K562 (cell line): ENCODE data around the gene DCAF11. TPM values are rescaled to one million over a fixed set of nuclear protein-coding genes. Genes with fewer than 3 reads are reported as not detected.

Experiments used
- ATAC-seq: fragments of 200-7000 bp; cut with Tn5 transposase; 3 replicates; pipeline ENCODE4 v1.9.1; 2020; ENCODE audit warnings: moderate library complexity
- BruUV-seq: library from RNA; stranded (reverse); fragments of 400-500 nt; replicated peaks from 2 replicates; lab custom pipeline; 2021; lab: Mats Ljungman, UMichigan
- CTCF ChIA-PET: fragments of 300-600 bp; formaldehyde crosslinking; extraction: SDS; loops from one replicate; lab custom pipeline; 2021; ENCODE audit warnings: low intra/inter-chr PET ratio; lab: Yijun Ruan, JAX
- POLR2A ChIA-PET: fragments of 300-600, 350-650 bp; sonication (Branson Sonifier 250); formaldehyde crosslinking; extraction: SDS; loops from one replicate; lab custom pipeline; 2021; ENCODE audit warnings: antibody characterized with exemption, inconsistent platforms; lab: Yijun Ruan, JAX
- DNase-seq, 4 experiments: peaks; one replicate each; pipeline versions ENCODE4 v3.0.0 to v3.0.0-alpha.2; 2011 to 2018; ENCODE audit warnings: low spot score in 3 of 4, mixed read lengths in 3 of 4; ENCODE audit errors: extremely low read depth in 1 of 4
- FAIRE-seq: peaks from 2 replicates; lab custom pipeline; 2011; peaks lifted over from hg19 to GRCh38; lab: Jason Lieb, UNC
- H2AFZ ChIP-seq: 2 replicates; pipeline ENCODE4 v1.6.0; 2011; ENCODE audit warnings: low read depth, low read length, control low read depth, inconsistent platforms
- H3K27ac ChIP-seq: fragments of 200-600 bp; 3 replicates; pipeline ENCODE4 v1.8.0; 2011; ENCODE audit warnings: low read depth, mild to moderate bottlenecking, control low read depth, inconsistent platforms, low read length, moderate library complexity, mixed read lengths; ENCODE audit errors: extremely low read depth
- H3K27me3 ChIP-seq, 2 experiments: fragments of 300-600 bp in 1 of 2; 2 replicates in 1 of 2; 3 replicates in 1 of 2; pipeline versions ENCODE4 v1.6.0 to v1.8.0; 2011; ENCODE audit warnings: inconsistent platforms in 2 of 2, low read length in 2 of 2, mild to moderate bottlenecking in 1 of 2, mixed read lengths in 1 of 2, moderate library complexity in 1 of 2; ENCODE audit not compliant: control insufficient read depth in 2 of 2, insufficient read depth in 2 of 2
- H3K36me3 ChIP-seq: fragments of 300-600 bp; 3 replicates; pipeline ENCODE4 v1.8.0; 2011; ENCODE audit warnings: mild to moderate bottlenecking, low read length, inconsistent platforms; ENCODE audit not compliant: control insufficient read depth, insufficient read depth
- H3K4me1 ChIP-seq, 2 experiments: fragments of 200-600 bp in 1 of 2; replicated peaks in 1 of 2; 2 replicates in 1 of 2; 3 replicates in 1 of 2; pipeline versions ENCODE4 v1.5.1 to v1.8.0; 2011; ENCODE audit warnings: inconsistent platforms in 2 of 2, low read length in 2 of 2, mild to moderate bottlenecking in 1 of 2, mixed read lengths in 1 of 2, moderate library complexity in 1 of 2; ENCODE audit not compliant: control insufficient read depth in 2 of 2, insufficient read depth in 2 of 2
- H3K4me2 ChIP-seq: 2 replicates; pipeline ENCODE4 v1.6.1; 2011; ENCODE audit warnings: low read length, control low read depth, inconsistent platforms, mixed read lengths; ENCODE audit not compliant: insufficient read depth
- H3K4me3 ChIP-seq: fragments of 200-600 bp; sonication (generic), shearing (Covaris generic); 2 replicates; pipeline ENCODE4 v1.5.1; 2016; ENCODE audit warnings: control low read depth, inconsistent platforms
- H3K79me2 ChIP-seq: fragments of 200-600 bp; 3 replicates; pipeline ENCODE4 v1.8.0; 2011; ENCODE audit warnings: low read length, inconsistent platforms; ENCODE audit not compliant: control insufficient read depth, insufficient read depth
- H3K9ac ChIP-seq, 2 experiments: 2 replicates each; pipeline versions ENCODE4 v1.6.0 to v1.6.1; 2011; ENCODE audit warnings: low read depth in 2 of 2, low read length in 2 of 2, control low read depth in 1 of 2, inconsistent platforms in 1 of 2, mild to moderate bottlenecking in 1 of 2, mixed read lengths in 1 of 2; ENCODE audit not compliant: insufficient read depth in 1 of 2
- H3K9me1 ChIP-seq: one replicate; pipeline ENCODE4 v1.6.0; 2011; ENCODE audit warnings: inconsistent platforms, mild to moderate bottlenecking, low read length, moderate library complexity; ENCODE audit not compliant: control insufficient read depth, insufficient read depth
- H3K9me3 ChIP-seq: replicated peaks from 2 replicates; pipeline ENCODE4 v1.5.1; 2011; ENCODE audit warnings: low read depth, low read length, inconsistent platforms; ENCODE audit not compliant: control insufficient read depth, insufficient read depth
- H4K20me1 ChIP-seq: replicated peaks from 2 replicates; pipeline ENCODE4 v1.6.1; 2011; ENCODE audit warnings: low read length, inconsistent platforms, mixed read lengths; ENCODE audit not compliant: control insufficient read depth, insufficient read depth
- BCOR ChIP-seq: fragments of 450-650 bp; IDR thresholded peaks from 2 replicates; pipeline ENCODE4 v1.6.1; 2016
- CCAR2 ChIP-seq: fragments of 200-400 bp; formaldehyde crosslinking; IDR thresholded peaks from 2 replicates; pipeline ENCODE4 v1.6.1; 2017; ENCODE audit warnings: mild to moderate bottlenecking, low read depth, low read length
- ERF ChIP-seq: fragments of 450-650 bp; formaldehyde crosslinking; IDR thresholded peaks from 2 replicates; pipeline ENCODE4 v1.4.0; 2020; ENCODE audit warnings: mild to moderate bottlenecking, mixed read lengths
- ETV6 ChIP-seq, 3 experiments: fragments of 150-350 bp in 1 of 3; sonication (generic) in 1 of 3; formaldehyde crosslinking in 1 of 3; IDR thresholded peaks; 2 replicates each; pipeline versions ENCODE4 v1.6.1 to v1.8.0; 2014 to 2022; ENCODE audit warnings: borderline replicate concordance in 2 of 3, low read depth in 2 of 3, antibody characterized with exemption in 1 of 3, low read length in 1 of 3, mild to moderate bottlenecking in 1 of 3, missing genetic modification reagents in 1 of 3
- NFATC3 ChIP-seq: fragments of 450-650 bp; IDR thresholded peaks from 2 replicates; pipeline ENCODE4 v1.6.1; 2017; ENCODE audit warnings: mild to moderate bottlenecking
- NFYB ChIP-seq: IDR thresholded peaks from 2 replicates; pipeline ENCODE4 v1.6.1; 2011; ENCODE audit warnings: mild to moderate bottlenecking, moderate library complexity; ENCODE audit not compliant: insufficient read length; ENCODE audit errors: extremely low read depth
- TEAD1 ChIP-seq, 2 experiments: fragments of 450-650 bp in 1 of 2; sonication (generic) in 1 of 2; formaldehyde crosslinking; IDR thresholded peaks; 2 replicates each; pipeline versions ENCODE4 v1.4.0 to v1.8.0; 2020 to 2022; ENCODE audit warnings: mild to moderate bottlenecking in 2 of 2, missing genetic modification reagents in 1 of 2
- THRA ChIP-seq: fragments of 450-650 bp; IDR thresholded peaks from 2 replicates; pipeline ENCODE4 v1.6.1; 2017; ENCODE audit warnings: mild to moderate bottlenecking, moderate library complexity
- U2AF1 ChIP-seq: fragments of 200-400 bp; formaldehyde crosslinking; optimal IDR thresholded peaks from 2 replicates; pipeline ENCODE3; 2017; ENCODE audit warnings: mild to moderate bottlenecking, low read depth, low read length, moderate library complexity
- XRCC5 ChIP-seq: fragments of 200-400 bp; formaldehyde crosslinking; IDR thresholded peaks from 2 replicates; pipeline ENCODE4 v1.6.1; 2017; ENCODE audit warnings: low read depth, mild to moderate bottlenecking, low read length
- ZNF133 ChIP-seq: fragments of 250-450 bp; sonication (Bioruptor Pico); IDR thresholded peaks from 2 replicates; pipeline ENCODE4 v1.4.0; 2020; ENCODE audit warnings: mild to moderate bottlenecking
- ZNF561 ChIP-seq: fragments of 450-650 bp; formaldehyde crosslinking; conservative IDR thresholded peaks from 2 replicates; pipeline ENCODE4 v1.4.0; 2020; ENCODE audit warnings: mild to moderate bottlenecking, moderate library complexity
- ZNF79 ChIP-seq: fragments of 250-450 bp; sonication (Bioruptor Pico); IDR thresholded peaks from 2 replicates; pipeline ENCODE4 v1.4.0; 2020; ENCODE audit warnings: low read depth, mild to moderate bottlenecking, moderate library complexity
- WGBS: fragments of 100-300 bp; shearing (Covaris generic); methylation state at CpG from one replicate; pipeline ENCODE4 v1.1.6; 2016; ENCODE audit warnings: low coverage, mixed read lengths; ENCODE audit not compliant: insufficient coverage; ENCODE audit errors: missing lambda C conversion rate; 5-methylcytosine and 5-hydroxymethylcytosine counted together
- in situ Hi-C: fragments of 300-500 bp; cut with MboI; formaldehyde crosslinking; loops from 4 replicates; pipeline ENCODE4 v1.15.0; 2018; ENCODE audit warnings: inconsistent platforms, mixed read lengths
- intact Hi-C: fragments of 100-400 bp; cut with micrococcal nuclease; formaldehyde crosslinking; loops from 2 replicates; pipeline ENCODE4 v1.14.2; 2022
- polyA plus RNA-seq, 8 experiments: library from polyadenylated mRNA; depleted of rRNA in 4 of 8; stranded (reverse) in 5 of 8; unstranded in 3 of 8; fragments of >200 nt; fragmentation: Nextera tagmentation in 2 of 8; fragmentation: Illumina TruSeq in 1 of 8; extraction: Ambion mirVana in 2 of 8; extraction: Trizol in 1 of 8; gene quantifications; 2 replicates each; pipeline versions ENCODE4 v1.2.1 to v1.2.3, GENCODE V29; 2011 to 2014; ENCODE audit warnings: inconsistent platforms in 1 of 8, missing spikeins in 1 of 8
- total RNA-seq, 7 experiments: library from RNA; depleted of rRNA in 6 of 7; stranded (reverse); fragments of >200 nt in 6 of 7; fragmentation: Illumina TruSeq in 2 of 7; extraction: Trizol in 2 of 7; gene quantifications; 2 replicates each; pipeline versions ENCODE4 v1.2.1 to v1.2.3, GENCODE V29; 2011 to 2021; ENCODE audit warnings: low replicate concordance in 1 of 7
- TF ChIP-seq, protein P1 (sequence below): fragments of 250-450 bp; sonication (Bioruptor Pico); IDR thresholded peaks from 2 replicates; pipeline ENCODE4 v1.9.0; 2021; ENCODE audit warnings: mild to moderate bottlenecking
- TF ChIP-seq, protein P2 (sequence below): fragments of 250-450 bp; sonication (Bioruptor Pico); IDR thresholded peaks from 2 replicates; pipeline ENCODE4 v1.8.0; 2022; ENCODE audit warnings: moderate library complexity, mild to moderate bottlenecking, inconsistent platforms

DCAF11 gene
- total and polyA plus RNA-seq, 9 of the 15 experiments (the other 6 are each of a cell fraction or from before 2014, with no cell fraction given), result 8.5 to 46.2 (median 36.4) TPM

DNA sequence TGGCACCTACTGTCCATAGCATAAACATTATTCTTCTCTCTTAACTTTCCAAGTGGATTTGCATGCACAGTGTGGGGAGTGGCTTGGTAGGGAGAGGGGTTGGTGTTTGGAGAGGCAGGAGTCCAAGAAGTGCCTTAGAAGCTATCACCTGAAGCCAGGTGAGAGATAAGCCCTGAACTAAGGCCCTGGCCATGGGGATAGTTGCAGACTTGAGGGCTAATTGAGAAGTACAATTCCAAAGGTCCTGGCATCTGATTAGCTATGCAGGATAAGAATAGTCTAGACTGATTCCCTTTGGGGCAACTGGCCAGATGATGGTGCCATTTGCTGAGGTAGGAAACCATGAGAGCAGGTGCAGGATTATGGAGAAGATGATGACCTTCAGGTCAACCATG lies 22.5 kb upstream of the DCAF11 start (continued):
- TF ChIP-seq XRCC5 (no peak), TEAD1 (CRISPR knock-in tag; IDR thresholded peaks at IDR 0.05) (no peak), NFYB (no peak), ETV6 (IDR thresholded peaks at IDR 0.05; ENCODE audit: borderline replicate concordance in 1 of 2, low read depth in 2 of 2, low read length in 1 of 2) (no peak), ETV6 (CRISPR knock-in tag; IDR thresholded peaks at IDR 0.05; ENCODE audit: borderline replicate concordance) (no peak), ZNF79 (CRISPR knock-in tag) (no peak)

- peaks cover 11% of the 10 kb centered on the region; the same call in 2 of the 3 replicates for H3K36me3 ChIP-seq
- H4K20me1 ChIP-seq, result 0 out of 2 replicates have a peak, but pooled peaks cover 2% of the 10 kb centered on the region
- FAIRE-seq (no peak), DNase-seq (no peak), ATAC-seq (no peak)
- ChIA-PET POLR2A (interaction anchor here (0.9 to 5.8 kb wide), 5 partner anchors 11 to 69 kb away, joined by 3 to 40 read pairs (median 6); partner anchors contain the start of gene IRF9), CTCF (no interaction called here)
- 91% methylated on average over 4 of the region's 4 CpGs for WGBS
- no peak overlapping the region for H3K4me2 ChIP-seq
- H3K79me2 ChIP-seq, result peaks cover 29% of the 10 kb centered on the region
- H3K4me3 ChIP-seq, result no peak overlapping the region
- no TSS peak for BruUV-seq
- 0 out of 4 replicates have a peak overlapping the region, but pooled peaks of 1 of the 2 experiments have one; percentile 100 for H3K9ac ChIP-seq
- intact Hi-C loops (loop anchor here (10.0 kb wide), 2 partner anchors 52 to 78 kb away; partner anchors contain the start of genes EMC9, PSME2 and RNF31), in situ Hi-C loops (loop anchor here (5.0 kb wide), 1 partner anchor 35 kb away; no protein-coding TSS in a partner anchor)
- H3K27me3 ChIP-seq, result no peaks in the 10 kb centered on the region
- no peak overlapping the region for H2AFZ ChIP-seq
- peak overlapping the region; percentile 98; the same call in 1 of the 3 replicates for H3K27ac ChIP-seq
- H3K9me1 ChIP-seq, result no peaks in the 10 kb centered on the region
- no peaks in the 10 kb centered on the region for H3K9me3 ChIP-seq
- H3K4me1 ChIP-seq, result peaks cover 20 to 22% of the 10 kb centered on the region in 2 experiments; a peak in 4 of 5 replicates
- no peak for TF ChIP-seq ZNF133 (CRISPR knock-in tag)
- TF ChIP-seq, protein P1, sequence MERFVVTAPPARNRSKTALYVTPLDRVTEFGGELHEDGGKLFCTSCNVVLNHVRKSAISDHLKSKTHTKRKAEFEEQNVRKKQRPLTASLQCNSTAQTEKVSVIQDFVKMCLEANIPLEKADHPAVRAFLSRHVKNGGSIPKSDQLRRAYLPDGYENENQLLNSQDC (CRISPR knock-in tag), result no peak
- TF ChIP-seq, protein P2, sequence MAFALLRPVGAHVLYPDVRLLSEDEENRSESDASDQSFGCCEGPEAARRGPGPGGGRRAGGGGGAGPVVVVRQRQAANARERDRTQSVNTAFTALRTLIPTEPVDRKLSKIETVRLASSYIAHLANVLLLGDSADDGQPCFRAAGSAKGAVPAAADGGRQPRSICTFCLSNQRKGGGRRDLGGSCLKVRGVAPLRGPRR (CRISPR knock-in tag), result no peak
- TF ChIP-seq U2AF1, result no peak
- no peak for TF ChIP-seq NFATC3
- TF ChIP-seq CCAR2, result no peak
- TF ChIP-seq ERF, result no peak
- no peak for TF ChIP-seq BCOR
- no peak for TF ChIP-seq ZNF561 (CRISPR knock-in tag)
- no peak for TF ChIP-seq THRA
Measured at GRCh38 chr14:24092505-24093206, 21.9 kb upstream of the DCAF11 start.
